ENCODE results near the gene MCEMP1. TPM values are rescaled to one million over a fixed set of nuclear protein-coding genes. Genes with fewer than 3 reads are reported as not detected.

MCEMP1 gene
- polyA plus RNA-seq, 3 donors, result 79.4 to 122 (median 104) TPM

GRCh38 chr19:7670150-7670783 lies 6.6 kb upstream of the MCEMP1 start:
- Mint-ChIP-seq H3K36me3 (peaks cover 2 to 5% of the 10 kb centered on the region in 2 donors), H3K27me3 (ENCODE audit: low read depth in 3 of 3) (peaks cover 0 to 5% (median 0%) of the 10 kb centered on the region in 3 donors), H3K27ac (peak overlapping the region; percentile 70 to 93 (median 90)), H3K4me3 (peak overlapping the region; percentile 85 to 92), H3K4me1 (peaks cover 60% of the 10 kb centered on the region), H3K9me3 (peaks cover 11 to 19% (median 13%) of the 10 kb centered on the region in 7 donors)
- DNase-seq, result peak; percentile 69 to 77 (median 73)
- Histone ChIP-seq H3K9me3 (replicated peaks in 1 of 2; ENCODE audit: control insufficient read depth in 1 of 2, insufficient read depth in 1 of 2, low read length in 2 of 2) (peaks cover 7 to 13% of the 10 kb centered on the region in 2 donors), H3K4me2 (replicated peaks; ENCODE audit: extremely low read depth, low read length, poor library complexity, severe bottlenecking) (peak overlapping the region; percentile 81), H4K20me1 (ENCODE audit: insufficient read depth, low read length) (no peaks in the 10 kb centered on the region), H3K27ac (ENCODE audit: low read depth in 1 of 2, low read length in 2 of 2) (peak overlapping the region; percentile 45 to 87), H3K36me3 (replicated peaks in 1 of 2; ENCODE audit: control insufficient read depth in 1 of 2, insufficient read depth in 2 of 2, low read length in 2 of 2) (no peaks in the 10 kb centered on the region), H3K9ac (ENCODE audit: insufficient read depth, low read length, poor library complexity, severe bottlenecking) (peak overlapping the region; percentile 56), H3K27me3 (ENCODE audit: control insufficient read depth in 2 of 2, insufficient read depth in 2 of 2, low read length in 2 of 2) (no peaks in the 10 kb centered on the region), H3K4me3 (replicated peaks in 1 of 3; ENCODE audit: low read depth in 2 of 3, low read length in 3 of 3) (peak overlapping the region; percentile 20 to 73 (median 32)), H3K79me2 (ENCODE audit: insufficient read depth, low read length) (peaks cover 15% of the 10 kb centered on the region), H2AFZ (ENCODE audit: insufficient read depth, low read depth, low read length, poor library complexity, severe bottlenecking) (peak overlapping the region; percentile 71), H3K4me1 (ENCODE audit: control insufficient read depth in 1 of 2, insufficient read depth in 2 of 2, low read length in 2 of 2) (peaks cover 43 to 65% of the 10 kb centered on the region in 2 donors)
- 1% methylated on average over 35 of the region's 43 CpGs for WGBS (ENCODE audit: insufficient coverage)
- intact Hi-C loops (cut with micrococcal nuclease), result no loop called here
- no peak for TF ChIP-seq CTCF (IDR thresholded peaks at IDR 0.05)

- Histone ChIP-seq H3K4me1 (ENCODE audit: control insufficient read depth in 1 of 2, insufficient read depth in 2 of 2, low read length in 2 of 2) (peaks cover 48 to 66% of the 10 kb centered on the region in 2 donors), H3K9ac (ENCODE audit: insufficient read depth, low read length, poor library complexity, severe bottlenecking) (peak overlapping the region; percentile 56), H2AFZ (ENCODE audit: insufficient read depth, low read depth, low read length, poor library complexity, severe bottlenecking) (peak overlapping the region; percentile 71), H3K36me3 (replicated peaks in 1 of 2; ENCODE audit: control insufficient read depth in 1 of 2, insufficient read depth in 2 of 2, low read length in 2 of 2) (no peaks in the 10 kb centered on the region), H3K9me3 (replicated peaks in 1 of 2; ENCODE audit: control insufficient read depth in 1 of 2, insufficient read depth in 1 of 2, low read length in 2 of 2) (peaks cover 7 to 13% of the 10 kb centered on the region in 2 donors), H3K4me3 (replicated peaks in 1 of 3; ENCODE audit: low read depth in 2 of 3, low read length in 3 of 3) (peak overlapping the region in 2 of 3 experiments; percentile 32 to 73), H3K79me2 (ENCODE audit: insufficient read depth, low read length) (peaks cover 20% of the 10 kb centered on the region), H3K27ac (ENCODE audit: low read depth in 1 of 2, low read length in 2 of 2) (peak overlapping the region; percentile 45 to 87), H3K27me3 (ENCODE audit: control insufficient read depth in 2 of 2, insufficient read depth in 2 of 2, low read length in 2 of 2) (no peaks in the 10 kb centered on the region), H4K20me1 (ENCODE audit: insufficient read depth, low read length) (no peaks in the 10 kb centered on the region), H3K4me2 (replicated peaks; ENCODE audit: extremely low read depth, low read length, poor library complexity, severe bottlenecking) (peak overlapping the region; percentile 81)
- Mint-ChIP-seq H3K36me3 (peaks cover 2 to 5% of the 10 kb centered on the region in 2 donors), H3K4me1 (peaks cover 60% of the 10 kb centered on the region), H3K27ac (peak overlapping the region in 6 of 7 donors; percentile 70 to 93 (median 88)), H3K4me3 (peak overlapping the region; percentile 85 to 92), H3K27me3 (ENCODE audit: low read depth in 3 of 3) (peaks cover 0 to 5% (median 0%) of the 10 kb centered on the region in 3 donors), H3K9me3 (peaks cover 11 to 19% (median 13%) of the 10 kb centered on the region in 7 donors)
- peak in 1 of 3 donors; percentile 34 for DNase-seq
- WGBS (ENCODE audit: insufficient coverage), result 52% methylated on average over 4 of the region's 9 CpGs
- intact Hi-C loops (cut with micrococcal nuclease), result no loop called here
- no peak for TF ChIP-seq CTCF (IDR thresholded peaks at IDR 0.05)
Measured at GRCh38 chr19:7670790-7671189, 6.1 kb upstream of the MCEMP1 start.
